Measurements from ENCODE around the gene PLK3. TPM values are rescaled to one million over a fixed set of nuclear protein-coding genes. Genes with fewer than 3 reads are reported as not detected.
A peak's percentile ranks its signal among the peaks of the same experiment; 100 is the strongest.
"Not testable (repeated sequence)": the region's sequence is repeated elsewhere in the genome, so short reads cannot be mapped to it uniquely, and the experiment has no call there.

The PLK3 gene
- total RNA-seq, 1 donor from 2014 or later, result 2.2 TPM

- Histone ChIP-seq H3K4me1 (peaks cover 9% of the 10 kb centered on the region), H4K20me1 (ENCODE audit: low read depth) (no peaks in the 10 kb centered on the region), H2AFZ (replicated peaks) (no peak overlapping the region), H3K4me3 (no peak overlapping the region), H3K79me2 (ENCODE audit: low read depth) (no peaks in the 10 kb centered on the region), H3K27ac (no peak overlapping the region), H3K27me3 (no peaks in the 10 kb centered on the region), H3F3A (ENCODE audit: low read depth) (peaks cover 4% of the 10 kb centered on the region), H3K36me3 (no peaks in the 10 kb centered on the region), H3K9me3 (ENCODE audit: low read depth) (no peaks in the 10 kb centered on the region), H3K9ac (no peak overlapping the region), H3K4me2 (no peak overlapping the region)
- Mint-ChIP-seq H3K36me3 (no peaks in the 10 kb centered on the region), H3K4me1 (peaks cover 9% of the 10 kb centered on the region), H3K27ac (no peak overlapping the region), H3K27me3 (ENCODE audit: insufficient read depth, low read depth) (peaks cover 9% of the 10 kb centered on the region), H3K4me3 (no peak overlapping the region), H3K9me3 (no peaks in the 10 kb centered on the region)
- DNase-seq (ENCODE audit: low spot score), result no peak
- TF ChIP-seq CTCF (IDR thresholded peaks at IDR 0.05) (no peak), EZH2 (IDR thresholded peaks at IDR 0.05) (no peak), EZH2phosphoT487 (IDR thresholded peaks at IDR 0.05) (no peak)
These were observed 32.0 kb downstream of the PLK3 start for GRCh38 chr1:44832056-44832705.

- H3K4me2 ChIP-seq, result no peak overlapping the region
- no peak overlapping the region for H3K4me3 ChIP-seq
- H3K27ac ChIP-seq, result no peak overlapping the region
- H3K36me3 ChIP-seq, result no peaks in the 10 kb centered on the region
- no peaks in the 10 kb centered on the region for H4K20me1 ChIP-seq (ENCODE audit: low read depth)
- no peaks in the 10 kb centered on the region for H3K79me2 ChIP-seq (ENCODE audit: low read depth)
- Mint-ChIP-seq H3K27ac (no peak overlapping the region), H3K36me3 (no peaks in the 10 kb centered on the region), H3K4me1 (peaks cover 9% of the 10 kb centered on the region), H3K9me3 (no peaks in the 10 kb centered on the region), H3K27me3 (ENCODE audit: insufficient read depth, low read depth) (peaks cover 2% of the 10 kb centered on the region), H3K4me3 (no peak overlapping the region)
- H3F3A ChIP-seq (ENCODE audit: low read depth), result peaks cover 4% of the 10 kb centered on the region
- peaks cover 9% of the 10 kb centered on the region for H3K4me1 ChIP-seq
- DNase-seq (ENCODE audit: low spot score), result no peak
- H3K27me3 ChIP-seq, result no peaks in the 10 kb centered on the region
- H2AFZ ChIP-seq (replicated peaks), result no peak overlapping the region
- no peak for TF ChIP-seq CTCF (IDR thresholded peaks at IDR 0.05)
- TF ChIP-seq EZH2 (IDR thresholded peaks at IDR 0.05), result no peak
- no peak for TF ChIP-seq EZH2phosphoT487 (IDR thresholded peaks at IDR 0.05)
- H3K9me3 ChIP-seq (ENCODE audit: low read depth), result no peaks in the 10 kb centered on the region
- no peak overlapping the region for H3K9ac ChIP-seq
These were observed 34.2 kb downstream of the PLK3 start for GRCh38 chr1:44834328-44834727.

- no peaks in the 10 kb centered on the region for H3K9me3 ChIP-seq (ENCODE audit: low read depth)
- TF ChIP-seq EZH2phosphoT487 (IDR thresholded peaks at IDR 0.05) (no peak), EZH2 (IDR thresholded peaks at IDR 0.05) (no peak), CTCF (IDR thresholded peaks at IDR 0.05) (peak; percentile 80)
- H3K27me3 ChIP-seq, result no peaks in the 10 kb centered on the region
- H3K79me2 ChIP-seq (ENCODE audit: low read depth), result no peaks in the 10 kb centered on the region
- H2AFZ ChIP-seq (replicated peaks), result no peak overlapping the region
- H3K4me1 ChIP-seq, result peaks cover 7% of the 10 kb centered on the region
- Mint-ChIP-seq H3K27me3 (ENCODE audit: insufficient read depth, low read depth) (peaks cover 7% of the 10 kb centered on the region), H3K36me3 (no peaks in the 10 kb centered on the region), H3K4me1 (peaks cover 9% of the 10 kb centered on the region), H3K4me3 (peak overlapping the region; percentile 27), H3K9me3 (no peaks in the 10 kb centered on the region), H3K27ac (peak overlapping the region; percentile 2)
- H4K20me1 ChIP-seq (ENCODE audit: low read depth), result no peaks in the 10 kb centered on the region
- no peak overlapping the region for H3K27ac ChIP-seq
- no peak overlapping the region for H3K4me3 ChIP-seq
- DNase-seq (ENCODE audit: low spot score), result peak; percentile 88
- H3F3A ChIP-seq (ENCODE audit: low read depth), result peaks cover 4% of the 10 kb centered on the region
- H3K9ac ChIP-seq, result no peak overlapping the region
- no peaks in the 10 kb centered on the region for H3K36me3 ChIP-seq
- no peak overlapping the region for H3K4me2 ChIP-seq
These were observed 35.8 kb downstream of the PLK3 start for GRCh38 chr1:44835738-44836675.

- not testable (repeated sequence) for H3K79me2 ChIP-seq (ENCODE audit: low read depth); DNase-seq (ENCODE audit: low spot score); H3K4me3 Mint-ChIP-seq; H4K20me1 ChIP-seq (ENCODE audit: low read depth); H3K4me3 ChIP-seq; H3K27ac Mint-ChIP-seq; H2AFZ ChIP-seq (replicated peaks); H3K27ac ChIP-seq; H3K9ac ChIP-seq; H3K36me3 ChIP-seq; H3K4me1 ChIP-seq; H3K9me3 ChIP-seq (ENCODE audit: low read depth); H3K4me2 ChIP-seq; H3K9me3 Mint-ChIP-seq; H3K36me3 Mint-ChIP-seq
- peaks cover 12% of the 10 kb centered on the region for H3F3A ChIP-seq (ENCODE audit: low read depth)
- H3K4me1 Mint-ChIP-seq, result peaks cover 13% of the 10 kb centered on the region
- peaks cover 15% of the 10 kb centered on the region for H3K27me3 Mint-ChIP-seq (ENCODE audit: insufficient read depth, low read depth)
- peaks cover 20% of the 10 kb centered on the region for H3K27me3 ChIP-seq
These were observed 38.1 kb downstream of the PLK3 start for GRCh38 chr1:44838294-44838693.

All from neural progenitor cell (in vitro differentiated cells).